Activated CD4-positive, CD25-positive, alpha-beta regulatory T cell (primary cell): ENCODE results near the gene SYNJ2.

ENCODE experiments used
- DNase-seq, 4 experiments: peaks; one replicate each; lab custom pipeline; 2025; lab: John Stamatoyannopoulos, UW

Gene SYNJ2

GRCh38 chr6:158060455-158061360, 79.0 kb downstream of the SYNJ2 start:
- DNase-seq, result no peak

DNA sequence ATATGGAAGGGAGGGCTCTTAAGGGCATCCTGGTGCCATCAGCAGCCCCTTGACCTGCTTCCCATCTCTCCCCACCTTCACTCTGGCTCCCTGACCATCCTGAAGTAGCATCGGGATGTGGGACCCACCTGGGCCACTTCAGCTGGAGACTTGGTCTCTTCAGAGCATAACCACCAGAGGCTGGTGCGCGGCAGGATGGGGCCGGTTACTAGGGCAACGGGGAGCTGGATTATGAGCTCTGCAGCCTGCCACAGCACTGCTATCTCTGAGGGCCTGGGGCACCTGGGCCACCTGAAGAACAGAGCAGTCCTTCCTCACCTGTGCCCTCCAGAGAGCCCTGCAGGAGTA, 79.7 kb downstream of the SYNJ2 start:
- no peak for DNase-seq

DNA sequence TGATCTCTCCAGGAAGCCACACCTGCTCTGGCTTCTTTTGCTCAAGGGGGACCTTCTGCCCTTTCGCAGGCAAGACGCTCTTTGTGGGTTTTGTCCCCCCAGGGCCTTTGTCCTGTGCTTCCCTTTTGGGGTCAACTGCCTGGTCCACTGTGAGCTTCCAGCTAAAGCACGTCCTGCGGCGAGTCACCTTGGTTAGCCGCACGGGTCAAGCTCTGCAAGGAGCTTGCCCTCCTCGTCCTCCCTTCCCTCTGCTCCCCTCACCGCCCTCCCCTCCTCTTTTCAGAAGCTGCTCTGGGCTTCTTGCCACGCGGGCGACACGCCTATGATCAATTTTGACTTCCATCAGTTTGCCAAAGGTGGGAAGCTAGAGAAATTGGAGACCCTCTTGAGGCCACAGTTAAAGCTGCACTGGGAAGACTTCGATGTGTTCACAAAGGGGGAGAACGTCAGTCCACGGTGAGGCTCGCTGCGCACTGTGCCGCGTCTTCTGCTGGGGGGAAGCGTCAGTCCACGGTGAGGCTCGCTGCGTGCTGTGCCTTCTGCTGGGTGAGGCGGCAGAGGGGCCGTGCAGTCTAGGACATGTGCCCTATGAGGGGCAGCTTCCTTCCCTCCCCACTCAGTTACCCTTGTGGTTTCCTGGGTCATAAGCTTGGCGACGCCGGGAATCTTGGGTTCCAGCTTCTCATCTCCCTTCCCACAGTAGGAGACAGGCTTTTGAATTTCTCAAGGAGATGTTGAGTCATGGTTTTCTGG, 80.2 kb downstream of the SYNJ2 start:
- no peak for DNase-seq

DNA sequence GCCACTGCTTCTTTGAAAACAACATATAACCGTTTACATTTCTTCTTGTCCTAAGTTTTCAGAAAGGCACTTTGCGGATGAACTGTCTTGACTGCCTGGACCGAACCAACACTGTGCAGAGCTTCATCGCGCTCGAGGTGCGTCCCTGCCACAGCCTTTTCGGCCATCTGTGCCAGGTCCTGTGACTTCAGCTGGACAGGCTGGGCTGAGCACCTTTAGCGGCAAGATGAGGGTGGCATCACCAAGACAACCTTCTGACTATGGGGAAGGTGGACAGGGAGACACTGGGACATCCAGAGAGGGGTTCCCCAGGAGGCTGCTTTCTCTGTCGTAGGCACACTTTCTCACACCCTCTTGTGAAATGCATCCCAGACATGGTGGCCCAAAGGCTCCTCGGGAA, 82.1 kb downstream of the SYNJ2 start:
- no peak for DNase-seq

DNA sequence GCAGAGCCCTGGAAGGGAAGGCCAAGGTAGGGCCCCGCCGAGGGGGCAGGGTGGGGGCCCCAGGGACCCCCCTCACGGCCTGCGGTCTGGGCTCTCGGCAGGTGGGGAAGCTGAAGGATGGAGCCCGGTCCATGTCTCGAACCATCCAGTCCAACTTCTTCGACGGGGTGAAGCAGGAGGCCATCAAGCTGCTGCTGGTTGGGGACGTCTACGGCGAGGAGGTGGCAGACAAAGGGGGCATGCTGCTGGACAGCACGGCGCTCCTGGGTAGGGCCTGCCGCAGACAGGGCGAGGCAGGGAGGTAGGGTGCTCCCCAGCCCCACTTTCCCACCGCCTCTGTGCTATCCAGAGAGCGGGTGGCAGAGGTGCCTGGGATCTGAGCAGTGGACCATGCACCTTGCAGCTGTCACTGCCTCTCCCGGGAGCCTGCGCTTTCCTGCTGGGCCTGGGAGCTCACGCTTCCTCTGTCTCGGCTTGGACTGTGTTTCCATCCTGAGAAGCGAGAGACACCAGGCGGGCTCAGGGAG, 83.1 kb downstream of the SYNJ2 start:
- DNase-seq, result no peak

DNA sequence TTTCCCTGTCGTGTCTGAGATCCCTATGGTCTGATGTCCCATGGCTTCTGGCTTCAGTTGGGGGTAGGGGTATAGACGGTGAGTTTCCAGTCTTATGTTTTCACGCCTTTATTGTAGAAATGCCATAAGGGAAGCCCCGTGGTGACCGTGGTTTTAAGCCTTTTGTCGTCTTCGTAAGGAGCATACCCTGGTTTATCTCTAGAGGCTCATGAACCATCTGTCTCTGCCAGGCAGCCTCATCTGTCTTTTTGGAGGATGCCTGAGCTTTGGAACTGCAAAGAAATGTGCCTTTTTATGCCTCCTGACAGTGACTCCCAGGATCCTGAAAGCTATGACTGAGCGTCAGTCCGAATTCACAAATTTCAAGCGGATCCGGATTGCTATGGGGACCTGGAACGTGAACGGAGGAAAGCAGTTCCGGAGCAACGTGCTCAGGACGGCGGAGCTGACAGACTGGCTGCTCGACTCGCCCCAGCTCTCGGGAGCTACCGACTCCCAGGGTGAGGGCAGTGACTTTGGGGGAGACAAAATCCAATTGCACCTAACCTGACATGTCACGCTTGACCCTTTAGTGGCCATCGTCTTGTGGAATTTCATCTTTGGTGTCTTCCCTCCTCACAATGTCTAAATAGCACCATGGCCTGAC, 84.6 kb downstream of the SYNJ2 start:
- DNase-seq, result no peak

- DNase-seq, result no peak
Observed at GRCh38 chr6:158067436-158068015, 85.9 kb downstream of the SYNJ2 start.

DNA sequence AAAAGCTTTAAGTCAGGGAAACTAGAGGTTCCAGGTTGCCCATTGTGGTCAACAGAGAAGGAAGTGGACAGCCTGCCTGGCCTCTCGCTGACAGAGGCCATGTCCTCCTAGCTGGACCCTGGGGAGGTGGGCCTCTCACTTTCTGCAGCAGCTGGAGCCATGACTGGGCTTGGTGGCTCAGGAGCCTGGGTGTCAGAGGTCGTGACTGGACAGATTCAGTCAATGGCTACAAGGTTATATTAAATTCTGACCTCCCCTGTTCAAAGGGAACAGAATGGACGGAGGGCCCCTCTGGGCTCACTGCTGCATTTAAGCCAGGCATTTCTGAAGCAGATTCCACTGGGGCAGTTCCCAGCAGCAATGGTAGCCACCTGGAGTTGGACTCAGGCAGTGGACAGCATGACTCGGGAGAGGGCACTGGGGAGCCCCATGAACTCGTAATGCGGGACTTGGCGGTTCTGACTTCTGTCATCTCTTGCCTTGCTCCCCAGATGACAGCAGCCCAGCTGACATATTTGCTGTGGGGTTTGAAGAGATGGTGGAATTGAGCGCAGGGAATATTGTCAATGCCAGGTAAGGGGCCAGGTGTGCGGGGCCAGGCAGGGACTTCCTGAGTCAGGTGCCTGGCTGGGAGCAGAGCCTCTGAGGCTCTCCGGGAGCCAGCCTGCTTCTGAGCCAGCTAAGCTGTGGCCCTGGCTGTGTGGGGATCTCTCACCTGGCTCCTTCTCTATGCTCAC, 86.7 kb downstream of the SYNJ2 start:
- no peak for DNase-seq

DNA sequence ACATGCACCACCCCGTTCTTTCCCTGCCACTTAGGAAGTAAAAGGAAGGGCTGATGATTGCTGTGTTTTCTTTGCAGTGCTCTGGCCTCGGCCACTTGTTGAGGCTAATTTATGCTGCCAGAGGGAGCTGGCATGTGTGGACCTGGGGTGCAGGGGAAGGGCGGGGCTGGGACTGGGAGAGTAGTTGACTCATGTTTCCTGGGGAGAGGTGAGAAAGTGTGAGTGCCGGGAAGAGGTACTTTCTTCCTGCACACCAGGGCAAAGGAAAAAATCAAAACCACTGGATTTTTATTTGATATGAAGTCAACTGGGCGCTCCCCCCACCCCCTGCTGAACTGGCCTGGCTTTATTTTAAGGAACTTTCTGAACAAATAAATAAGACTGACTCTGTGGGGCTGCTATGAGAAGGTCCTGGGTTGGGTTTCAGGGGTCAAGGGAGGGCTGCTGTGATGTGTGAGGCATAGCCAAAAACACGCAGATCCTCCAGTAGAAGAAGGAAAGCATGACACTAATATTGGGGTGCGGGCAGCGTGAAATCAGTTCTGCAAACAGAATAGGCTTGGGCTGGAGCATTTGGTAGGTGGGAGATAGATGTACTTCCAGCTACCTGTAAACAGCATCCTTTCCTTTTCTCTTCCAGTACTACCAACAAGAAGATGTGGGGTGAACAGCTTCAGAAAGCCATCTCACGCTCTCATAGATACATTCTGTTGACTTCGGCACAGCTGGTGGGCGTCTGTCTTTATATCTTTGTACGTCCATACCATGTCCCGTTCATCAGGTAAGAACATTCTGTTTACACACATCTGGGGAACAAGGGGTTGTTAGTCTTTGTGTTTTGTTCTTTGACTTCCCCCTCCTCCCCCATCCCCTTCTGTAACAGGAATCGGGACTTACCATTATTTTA, 87.5 kb downstream of the SYNJ2 start:
- no peak for DNase-seq

DNA sequence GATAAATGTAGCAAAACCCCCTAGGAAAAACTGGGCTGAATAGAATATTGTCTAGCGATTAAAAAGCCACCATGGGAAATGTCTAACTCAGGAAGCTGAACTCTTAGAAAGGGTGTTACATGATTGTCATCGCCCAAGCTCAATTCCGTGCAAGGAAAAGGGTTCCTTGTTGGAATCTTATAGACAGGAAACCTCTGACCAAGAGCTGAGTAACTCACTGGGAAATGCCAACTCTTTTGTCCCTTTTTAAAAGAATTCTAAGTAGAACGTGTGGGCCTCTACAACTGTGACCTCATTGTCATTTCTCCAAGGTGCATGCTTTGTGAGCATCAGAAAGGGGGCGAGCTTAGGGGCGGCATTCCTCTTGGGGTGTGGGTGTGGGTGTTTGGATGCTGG, 88.1 kb downstream of the SYNJ2 start:
- no peak for DNase-seq

- DNase-seq, result no peak
Observed at GRCh38 chr6:158070513-158070912, 88.8 kb downstream of the SYNJ2 start.

GRCh38 chr6:158071121-158072082, 89.7 kb downstream of the SYNJ2 start:
- DNase-seq, result no peak

DNA sequence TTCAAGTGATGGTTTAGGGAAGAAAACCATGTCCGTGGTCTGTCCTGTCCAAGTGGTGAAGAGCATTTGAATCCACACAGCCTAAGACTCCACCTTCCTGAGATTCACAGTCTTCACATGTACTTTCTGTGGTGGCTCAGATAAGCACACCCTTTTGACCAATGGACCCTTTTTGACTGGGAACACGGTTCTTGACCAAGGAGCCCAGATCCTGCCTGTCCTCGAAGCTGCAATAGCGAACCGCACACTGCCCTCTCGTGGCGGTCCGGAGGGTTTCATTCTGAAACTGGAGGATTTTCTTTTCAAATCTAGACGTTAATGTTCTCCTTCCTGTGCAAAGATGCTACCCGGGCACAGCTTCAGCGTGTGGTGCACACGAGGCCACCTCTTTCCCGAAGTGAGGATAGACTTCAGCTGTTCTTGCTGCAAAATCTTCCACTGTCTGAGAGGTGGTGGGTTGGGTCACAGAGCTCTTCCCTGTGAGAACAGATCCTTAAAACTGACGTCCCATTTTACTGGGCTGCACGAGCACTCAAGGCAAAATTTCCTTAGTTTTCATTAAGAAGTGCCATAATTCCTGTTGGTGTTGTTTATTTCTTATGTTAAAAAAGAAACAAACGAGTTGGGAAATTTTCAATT, 90.5 kb downstream of the SYNJ2 start:
- peak; percentile 26 to 44 (median 38) for DNase-seq

GRCh38 chr6:158073776-158074175, 92.1 kb downstream of the SYNJ2 start:
- DNase-seq, result no peak

- DNase-seq, result no peak
Observed at GRCh38 chr6:158076548-158076947, 94.9 kb downstream of the SYNJ2 start.

DNA sequence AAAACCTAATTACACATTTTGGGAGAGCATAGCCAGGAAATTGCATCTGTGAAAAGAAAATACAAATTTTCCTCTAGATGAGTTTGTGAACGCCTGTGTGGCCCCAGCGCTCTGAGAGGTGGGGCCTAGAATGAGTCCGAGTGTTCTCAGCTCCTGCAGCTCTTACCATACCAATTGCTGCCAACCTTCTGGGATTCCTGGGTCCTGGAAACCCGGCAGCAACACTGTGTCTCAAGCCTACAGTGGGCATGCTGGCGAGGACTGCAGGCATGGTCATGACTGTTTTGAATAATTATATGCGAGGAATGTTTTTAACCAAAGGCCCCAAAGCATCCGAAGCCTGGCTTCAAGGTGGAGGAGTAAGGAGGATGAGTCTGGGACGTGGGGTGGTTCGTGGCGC, 96.0 kb downstream of the SYNJ2 start:
- DNase-seq, result no peak

DNA sequence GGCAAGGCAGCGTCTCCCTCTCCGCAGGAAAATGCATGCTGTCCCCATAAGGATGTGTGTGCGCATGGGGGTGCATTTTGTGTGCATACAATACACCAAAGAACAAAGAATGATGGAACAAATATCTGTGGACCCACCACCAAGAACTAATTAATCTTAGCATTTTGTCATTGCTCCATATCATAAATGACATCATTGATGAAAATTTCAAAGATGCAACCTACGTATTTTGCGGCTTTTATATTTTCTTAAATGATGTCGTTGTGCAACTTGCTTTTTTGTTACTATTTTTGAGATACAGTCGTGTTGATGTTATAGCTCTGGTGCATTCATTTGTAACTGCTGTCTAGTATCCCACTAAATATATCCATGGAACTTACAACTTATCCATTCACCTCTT, 96.7 kb downstream of the SYNJ2 start:
- DNase-seq, result no peak

- no peak for DNase-seq
Observed at GRCh38 chr6:158080849-158081656, 99.4 kb downstream of the SYNJ2 start.
